GM13977 (cell line): Measurements from ENCODE around the gene ELOVL6.
"Not testable (repeated sequence)": the region's sequence is repeated elsewhere in the genome, so short reads cannot be mapped to it uniquely, and the experiment has no call there.

Experiments used
- DNase-seq: peaks from one replicate; pipeline ENCODE4 v3.0.0; 2012; ENCODE audit warnings: low spot score
- in situ Hi-C: fragments of 300-500 bp; cut with MboI; formaldehyde crosslinking; loops from one replicate; pipeline ENCODE4 v1.12.0; 2022; ENCODE audit warnings: low sequenced_read_pairs, low pct_unique_long_range_greater_than_20kb, mixed read lengths, inconsistent platforms; ENCODE audit not compliant: unreplicated experiment
- TF ChIP-seq, protein P1 (sequence below): IDR thresholded peaks from 2 replicates; pipeline ENCODE4 v1.5.1; 2012; ENCODE audit warnings: mild to moderate bottlenecking, control low read depth; ENCODE audit not compliant: insufficient read depth; ENCODE audit errors: extremely low read depth, missing control alignments

Gene ELOVL6

DNA sequence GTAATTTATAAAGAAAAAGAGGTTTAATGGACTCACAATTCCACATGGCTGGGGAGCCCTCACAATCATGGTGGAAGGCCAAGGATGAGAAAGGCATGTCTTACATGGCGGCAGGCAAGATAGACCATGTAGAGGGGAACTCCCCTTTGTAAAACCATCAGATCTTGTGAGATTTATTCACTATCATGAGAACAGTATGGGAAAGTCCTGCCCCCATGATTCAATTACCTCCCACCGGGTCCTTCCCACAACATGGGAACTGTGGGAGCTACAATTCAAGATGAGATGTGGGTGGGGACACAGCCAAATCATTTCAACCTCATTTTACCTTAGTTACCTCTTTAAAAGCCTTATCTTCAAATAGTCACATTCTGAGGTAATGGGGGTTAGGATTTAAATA is 30.9 kb upstream of the ELOVL6 start:
- in situ Hi-C loops = no loop called here
- TF ChIP-seq, protein P1, sequence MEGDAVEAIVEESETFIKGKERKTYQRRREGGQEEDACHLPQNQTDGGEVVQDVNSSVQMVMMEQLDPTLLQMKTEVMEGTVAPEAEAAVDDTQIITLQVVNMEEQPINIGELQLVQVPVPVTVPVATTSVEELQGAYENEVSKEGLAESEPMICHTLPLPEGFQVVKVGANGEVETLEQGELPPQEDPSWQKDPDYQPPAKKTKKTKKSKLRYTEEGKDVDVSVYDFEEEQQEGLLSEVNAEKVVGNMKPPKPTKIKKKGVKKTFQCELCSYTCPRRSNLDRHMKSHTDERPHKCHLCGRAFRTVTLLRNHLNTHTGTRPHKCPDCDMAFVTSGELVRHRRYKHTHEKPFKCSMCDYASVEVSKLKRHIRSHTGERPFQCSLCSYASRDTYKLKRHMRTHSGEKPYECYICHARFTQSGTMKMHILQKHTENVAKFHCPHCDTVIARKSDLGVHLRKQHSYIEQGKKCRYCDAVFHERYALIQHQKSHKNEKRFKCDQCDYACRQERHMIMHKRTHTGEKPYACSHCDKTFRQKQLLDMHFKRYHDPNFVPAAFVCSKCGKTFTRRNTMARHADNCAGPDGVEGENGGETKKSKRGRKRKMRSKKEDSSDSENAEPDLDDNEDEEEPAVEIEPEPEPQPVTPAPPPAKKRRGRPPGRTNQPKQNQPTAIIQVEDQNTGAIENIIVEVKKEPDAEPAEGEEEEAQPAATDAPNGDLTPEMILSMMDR = no peak
- no peak for DNase-seq

DNA sequence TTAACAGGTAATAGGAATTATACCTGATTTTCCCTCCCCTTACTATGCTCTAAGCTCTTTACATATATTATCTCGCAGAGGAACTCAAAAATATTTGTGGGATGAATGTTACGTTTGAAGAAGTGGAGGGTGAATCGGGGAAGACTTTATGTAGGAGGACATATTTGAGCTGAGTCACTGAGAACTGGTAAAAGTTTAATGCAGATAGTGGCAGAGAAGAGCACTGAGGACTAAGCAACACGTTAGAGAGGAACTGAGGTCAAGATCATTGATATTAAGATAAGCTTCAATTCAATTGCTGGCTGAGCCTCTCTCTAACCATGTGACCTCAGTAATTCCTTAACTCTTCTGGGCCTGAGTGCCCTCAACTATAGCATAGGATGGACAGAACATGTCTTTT is 26.4 kb upstream of the ELOVL6 start:
- TF ChIP-seq, protein P1 = no peak
- in situ Hi-C loops = loop anchor here (25.0 kb wide), 1 partner anchor 287 kb away; no protein-coding TSS in a partner anchor
- DNase-seq = no peak

DNA sequence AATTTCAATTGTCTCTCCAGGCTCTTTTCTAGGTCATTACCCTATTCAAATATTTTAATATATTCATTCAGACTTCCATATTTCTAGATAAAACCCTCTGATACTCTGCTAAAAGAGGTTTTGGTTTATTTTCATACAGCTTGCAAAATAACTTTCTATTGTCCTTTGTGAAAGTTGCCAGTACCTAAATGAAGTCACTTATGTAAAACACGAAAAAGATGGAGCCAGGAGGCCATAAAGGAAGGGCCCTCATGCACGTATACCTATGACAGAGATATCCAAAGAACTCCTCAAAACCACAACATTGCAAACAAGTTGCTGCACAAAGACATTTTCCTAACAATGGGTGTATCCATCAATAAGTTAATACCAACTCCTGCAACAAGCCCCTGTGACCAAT is 25.7 kb upstream of the ELOVL6 start:
- TF ChIP-seq, protein P1 = no peak
- in situ Hi-C loops = loop anchor here (25.0 kb wide), 1 partner anchor 288 kb away; no protein-coding TSS in a partner anchor
- no peak for DNase-seq

DNA sequence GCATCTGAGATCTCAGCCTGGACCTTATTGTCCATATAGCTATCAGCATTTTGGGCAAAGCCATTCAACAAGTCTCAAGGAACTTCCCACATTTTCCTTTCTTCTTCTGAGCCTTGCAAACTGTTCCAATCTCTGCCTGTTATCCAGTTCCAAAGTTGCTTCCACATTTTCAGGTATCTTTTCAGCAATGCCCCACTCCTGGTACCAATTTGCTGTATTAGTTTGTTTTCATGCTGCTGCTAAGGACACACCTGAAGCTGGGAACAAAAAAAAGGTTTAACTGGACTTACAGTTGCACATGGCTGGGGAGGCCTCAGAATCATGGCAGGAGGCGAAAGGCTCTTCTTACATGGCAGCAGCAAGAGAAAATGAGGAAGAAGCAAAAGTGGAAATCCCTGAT is 20.5 kb upstream of the ELOVL6 start:
- DNase-seq = not testable (repeated sequence)
- in situ Hi-C loops = loop anchor here (25.0 kb wide), 1 partner anchor 293 kb away; no protein-coding TSS in a partner anchor

DNA sequence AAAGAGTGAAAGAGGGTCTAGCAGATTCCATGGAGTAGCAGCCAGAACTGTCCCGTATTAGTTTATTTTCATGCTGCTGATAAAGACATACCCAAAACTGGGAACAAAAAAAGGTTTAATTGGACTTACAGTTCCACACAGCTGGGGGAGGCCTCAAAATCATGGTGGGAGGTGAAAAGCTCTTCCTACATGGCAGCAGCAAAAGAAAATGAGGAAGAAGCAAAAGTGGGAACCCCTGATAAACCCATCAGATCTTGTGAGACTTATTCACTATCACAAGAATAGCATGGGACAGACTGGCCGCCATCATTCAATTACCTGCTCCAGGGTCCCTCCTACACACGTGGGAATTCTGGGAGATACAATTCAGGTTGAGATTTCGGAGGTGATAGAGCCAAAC is 18.8 kb upstream of the ELOVL6 start:
- in situ Hi-C loops = loop anchor here (25.0 kb wide), 1 partner anchor 295 kb away; no protein-coding TSS in a partner anchor

DNA sequence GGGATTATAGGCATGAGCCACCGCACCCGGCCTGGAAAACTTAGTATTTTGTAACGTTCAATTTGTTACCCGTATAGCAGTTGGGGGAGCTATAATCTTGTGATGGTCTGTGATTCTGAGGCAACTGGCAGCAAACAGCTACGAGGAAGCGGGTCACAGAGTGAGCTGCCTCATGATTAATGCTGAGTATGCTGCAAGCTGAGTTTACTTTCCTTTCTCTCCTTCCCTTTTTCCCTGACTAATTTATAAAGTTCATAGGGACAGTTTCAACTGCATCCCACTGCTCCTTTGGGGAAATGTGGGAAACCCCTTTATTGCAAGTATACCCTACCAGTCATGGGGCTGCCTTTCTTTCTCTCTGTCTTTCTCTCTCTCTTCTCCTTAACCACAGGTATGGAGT is 17.7 kb upstream of the ELOVL6 start:
- TF ChIP-seq, protein P1 = no peak
- no peak for DNase-seq
- in situ Hi-C loops = loop anchor here (25.0 kb wide), 1 partner anchor 296 kb away; no protein-coding TSS in a partner anchor

More for the DNA sequence above, 18.8 kb upstream of the ELOVL6 start:
- not testable (repeated sequence) for DNase-seq

DNA sequence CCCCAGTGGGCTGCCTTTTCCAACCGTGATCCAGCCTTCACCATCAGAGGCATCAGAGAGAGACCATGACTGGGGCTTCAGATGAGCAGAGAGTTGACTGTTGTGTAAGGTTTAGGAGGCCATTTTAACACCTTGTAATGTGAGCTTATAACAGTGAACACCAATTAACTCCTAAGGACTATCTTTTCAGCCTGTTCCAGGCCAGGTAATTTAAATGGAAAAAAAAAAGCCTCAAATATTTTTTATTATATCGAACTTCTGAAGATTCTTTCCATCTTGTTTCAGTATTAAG is 13.3 kb upstream of the ELOVL6 start:
- TF ChIP-seq, protein P1 = no peak
- in situ Hi-C loops = loop anchor here (25.0 kb wide), 1 partner anchor 301 kb away; no protein-coding TSS in a partner anchor
- no peak for DNase-seq
